ENCODE results near the gene ZNF467. TPM values are rescaled to one million over a fixed set of nuclear protein-coding genes. Genes with fewer than 3 reads are reported as not detected.

Gene ZNF467
- total RNA-seq, 4 donors from 2014 or later: 0.40 to 6.7 (median 4.8) TPM

- H3K9me3 ChIP-seq: no peaks in the 10 kb centered on the region
- in situ Hi-C loops (cut with MboI; ENCODE audit: low pct_ligation_motif_present in 1 of 4, low pct_unique_long_range_greater_than_20kb in 1 of 4, low sequenced_read_pairs in 3 of 4) (no loop called here), intact Hi-C loops (cut with DNase I; ENCODE audit: low total_unique reads) (no loop called here)
- peaks cover 0 to 5% (median 0%) of the 10 kb centered on the region in 4 donors for H3K36me3 ChIP-seq
- no peak for DNase-seq
- H3K27me3 ChIP-seq: no peaks in the 10 kb centered on the region
- TF ChIP-seq CTCF (IDR thresholded peaks at IDR 0.05) (no peak), POLR2A (IDR thresholded peaks at IDR 0.05) (no peak), POLR2AphosphoS5 (IDR thresholded peaks at IDR 0.05) (no peak), EP300 (IDR thresholded peaks at IDR 0.05; ENCODE audit: low read depth) (no peak)
- H3K4me3 ChIP-seq: no peak overlapping the region
- H3K27ac ChIP-seq: no peak overlapping the region
- WGBS, 2 donors (ENCODE audit: low coverage in 1 of 2): 90% methylated on average over 20 of the region's 20 CpGs; no CpG with 5 or more reads in 1 of the 2 donors
- peaks cover 0 to 8% (median 0%) of the 10 kb centered on the region in 4 donors for H3K4me1 ChIP-seq
These were observed 50.9 kb downstream of the ZNF467 start for GRCh38 chr7:149722356-149722957.

GRCh38 chr7:149721084-149721601 lies 52.2 kb downstream of the ZNF467 start:
- 85% methylated on average over 14 of the region's 16 CpGs; no CpG with 5 or more reads in 1 of the 2 donors for WGBS, 2 donors (ENCODE audit: low coverage in 1 of 2)
- Histone ChIP-seq H3K36me3 (peaks cover 0 to 5% (median 0%) of the 10 kb centered on the region in 4 donors), H3K27ac (no peak overlapping the region), H3K9me3 (no peaks in the 10 kb centered on the region), H3K27me3 (no peaks in the 10 kb centered on the region), H3K4me3 (no peak overlapping the region), H3K4me1 (peaks cover 0 to 10% (median 1%) of the 10 kb centered on the region in 4 donors)
- TF ChIP-seq CTCF (IDR thresholded peaks at IDR 0.05): no peak
- TF ChIP-seq POLR2A (IDR thresholded peaks at IDR 0.05): no peak
- TF ChIP-seq EP300 (IDR thresholded peaks at IDR 0.05; ENCODE audit: low read depth): no peak
- no peak for TF ChIP-seq POLR2AphosphoS5 (IDR thresholded peaks at IDR 0.05)
- intact Hi-C loops (cut with DNase I; ENCODE audit: low total_unique reads) (no loop called here), in situ Hi-C loops (cut with MboI; ENCODE audit: low pct_ligation_motif_present in 1 of 4, low pct_unique_long_range_greater_than_20kb in 1 of 4, low sequenced_read_pairs in 3 of 4) (no loop called here)
- DNase-seq: no peak

GRCh38 chr7:149720372-149721083 lies 52.9 kb downstream of the ZNF467 start:
- Histone ChIP-seq H3K4me3 (no peak overlapping the region), H3K27me3 (no peaks in the 10 kb centered on the region), H3K36me3 (peaks cover 0 to 5% (median 0%) of the 10 kb centered on the region in 4 donors), H3K27ac (no peak overlapping the region), H3K4me1 (peaks cover 0 to 16% (median 5%) of the 10 kb centered on the region in 4 donors), H3K9me3 (no peaks in the 10 kb centered on the region)
- intact Hi-C loops (cut with DNase I; ENCODE audit: low total_unique reads) (no loop called here), in situ Hi-C loops (cut with MboI; ENCODE audit: low pct_ligation_motif_present in 1 of 4, low pct_unique_long_range_greater_than_20kb in 1 of 4, low sequenced_read_pairs in 3 of 4) (no loop called here)
- TF ChIP-seq CTCF (IDR thresholded peaks at IDR 0.05) (no peak), POLR2A (IDR thresholded peaks at IDR 0.05) (no peak), EP300 (IDR thresholded peaks at IDR 0.05; ENCODE audit: low read depth) (no peak), POLR2AphosphoS5 (IDR thresholded peaks at IDR 0.05) (no peak)
- DNase-seq: no peak
- WGBS, 2 donors (ENCODE audit: low coverage in 1 of 2): 80 to 92% methylated on average over 5 to 21 of the region's 22 CpGs

GRCh38 chr7:149719912-149720335 lies 53.5 kb downstream of the ZNF467 start:
- DNase-seq: no peak
- peaks cover 0 to 5% (median 0%) of the 10 kb centered on the region in 4 donors for H3K36me3 ChIP-seq
- 68% methylated on average over 3 to 5 of the region's 5 CpGs for WGBS, 2 donors (ENCODE audit: low coverage in 1 of 2)
- intact Hi-C loops (cut with DNase I; ENCODE audit: low total_unique reads): loop anchor here (10.0 kb wide), 1 partner anchor 695 kb away; the partner anchor contains the start of gene PDIA4
- in situ Hi-C loops (cut with MboI; ENCODE audit: low pct_ligation_motif_present in 1 of 4, low pct_unique_long_range_greater_than_20kb in 1 of 4, low sequenced_read_pairs in 3 of 4): no loop called here
- TF ChIP-seq POLR2AphosphoS5 (IDR thresholded peaks at IDR 0.05) (no peak), EP300 (IDR thresholded peaks at IDR 0.05; ENCODE audit: low read depth) (no peak), CTCF (IDR thresholded peaks at IDR 0.05) (no peak), POLR2A (IDR thresholded peaks at IDR 0.05) (no peak)
- H3K27ac ChIP-seq: no peak overlapping the region
- no peaks in the 10 kb centered on the region for H3K9me3 ChIP-seq
- no peaks in the 10 kb centered on the region for H3K27me3 ChIP-seq
- H3K4me1 ChIP-seq: peaks cover 0 to 22% (median 7%) of the 10 kb centered on the region in 4 donors
- H3K4me3 ChIP-seq: no peak overlapping the region
